Adrenal gland (tissue), 12 donors: Measurements from ENCODE around the gene CDH4. TPM values are rescaled to one million over a fixed set of nuclear protein-coding genes. Genes with fewer than 3 reads are reported as not detected.

Source experiments
- DNase-seq, 7 donors: peaks; one replicate each; pipeline ENCODE4 v3.0.0-alpha.2; 2019 to 2020
- H3K27ac ChIP-seq, 5 donors: fragments of 200-600 bp; sonication (generic) in 4 of 5; 1 replicate in 3 of 5; 2 replicates in 2 of 5; pipeline versions ENCODE4 v1.5.1 to v1.8.0; 2016 to 2020; ENCODE audit warnings: mild to moderate bottlenecking in 1 of 5
- H3K27me3 ChIP-seq: fragments of 200-600 bp; 2 replicates; pipeline ENCODE4 v1.8.0; 2021
- H3K36me3 ChIP-seq, 2 donors: fragments of 200-600 bp; replicated peaks in 1 of 2; 1 replicate in 1 of 2; 2 replicates in 1 of 2; pipeline versions ENCODE4 v1.5.1 to v1.8.0; 2018 to 2022
- H3K4me1 ChIP-seq, 2 donors: fragments of 200-600 bp; replicated peaks in 1 of 2; 1 replicate in 1 of 2; 2 replicates in 1 of 2; pipeline versions ENCODE4 v1.5.1 to v1.8.0; 2018 to 2021
- H3K4me3 ChIP-seq, 4 donors: fragments of 200-600 bp; sonication (generic) in 3 of 4; one replicate each; pipeline ENCODE4 v1.5.1; 2016 to 2018
- H3K9me3 ChIP-seq, 3 donors: fragments of 200-600 bp; sonication (generic) in 1 of 3; replicated peaks in 1 of 3; 1 replicate in 2 of 3; 2 replicates in 1 of 3; pipeline versions ENCODE4 v1.5.1 to v1.8.0; 2016 to 2021
- CTCF ChIP-seq, 6 experiments: fragments of 450-650 bp in 4 of 6; fragments of 200-600 bp in 2 of 6; sonication (generic) in 1 of 6; IDR thresholded peaks; 1 replicate in 5 of 6; 2 replicates in 1 of 6; pipeline versions ENCODE4 v1.5.1 to v1.8.0; 2016 to 2021; ENCODE audit warnings: antibody characterized with exemption in 6 of 6, mild to moderate bottlenecking in 2 of 6, moderate library complexity in 1 of 6
- POLR2A ChIP-seq, 2 donors: fragments of 450-650 bp; IDR thresholded peaks; one replicate each; pipeline ENCODE4 v1.6.1; 2017; ENCODE audit warnings: antibody characterized with exemption in 2 of 2, mild to moderate bottlenecking in 2 of 2, moderate library complexity in 1 of 2
- WGBS, 4 donors: extraction: QIAGEN DNeasy Blood & Tissue Kit in 2 of 4; methylation state at CpG; one replicate each; pipeline versions ENCODE4 v1.1.5 to v1.1.7; 2013 to 2017; 5-methylcytosine and 5-hydroxymethylcytosine counted together
- intact Hi-C, 2 donors: fragments of 100-400 bp; cut with DNase I; formaldehyde crosslinking; loops; one replicate each; pipeline versions ENCODE4 v1.14.1 to v1.15.0; 2022 to 2023
- polyA plus RNA-seq, 3 donors: library from polyadenylated mRNA; stranded (reverse); fragments of 200-250 nt in 2 of 3; fragments of 350-450 nt in 1 of 3; fragmentation: Illumina TruSeq in 1 of 3; extraction: RNeasy Lipid Tissue Mini Kit (QIAGEN cat#74804) in 1 of 3; gene quantifications; one replicate each; pipeline ENCODE4 v1.2.3, GENCODE V29; 2013 to 2014
- total RNA-seq, 9 donors: library from RNA; depleted of rRNA in 4 of 9; stranded (reverse); fragments of >200 nt in 4 of 9; fragments of 120-200 nt in 1 of 9; fragmentation: NEBNext Ultra II Directional in 1 of 9; extraction: Animal tissue kit (Norgen Biotek cat#: 25700) in 1 of 9; gene quantifications; one replicate each; pipeline versions ENCODE4 v1.1.0 to v1.2.4, GENCODE V29; 2013 to 2023
- donor health status: healthy with polysubstance abuse.
- donor health status: Bipolar disorder and iron deficiency.
- donor health status: DM: yes; HTN: yes; CAD: no.
- donor health status: DM: no; HTN: no; CAD: no.
- donor health status: DM: no; HTN: no; CAD: no.
- donor health status: DM: yes; HTN: yes; CAD: no.

CDH4 gene
- total and polyA plus RNA-seq, 12 donors = 0.08 to 0.53 (median 0.20) TPM; not detected in 3

GRCh38 chr20:61927826-61928541, 675.9 kb downstream of the CDH4 start:
- Histone ChIP-seq H3K4me1 (no peaks in the 10 kb centered on the region), H3K27ac (no peak overlapping the region), H3K27me3 (no peaks in the 10 kb centered on the region), H3K36me3 (no peaks in the 10 kb centered on the region), H3K9me3 (no peaks in the 10 kb centered on the region), H3K4me3 (no peak overlapping the region)
- intact Hi-C loops = no loop called here
- DNase-seq = no peak
- TF ChIP-seq CTCF (IDR thresholded peaks at IDR 0.05) (no peak), POLR2A (IDR thresholded peaks at IDR 0.05) (no peak)
- 80 to 90% (median 89%) methylated on average over 1 to 43 of the region's 43 CpGs for WGBS, 4 donors

- Histone ChIP-seq H3K4me1 (no peaks in the 10 kb centered on the region), H3K27me3 (no peaks in the 10 kb centered on the region), H3K4me3 (no peak overlapping the region), H3K36me3 (no peaks in the 10 kb centered on the region), H3K9me3 (no peaks in the 10 kb centered on the region), H3K27ac (no peak overlapping the region)
- TF ChIP-seq POLR2A (IDR thresholded peaks at IDR 0.05) (no peak), CTCF (IDR thresholded peaks at IDR 0.05) (no peak)
- 91 to 98% (median 95%) methylated on average over 12 of the region's 12 CpGs for WGBS, 4 donors
- intact Hi-C loops = no loop called here
- DNase-seq = no peak
Observed at GRCh38 chr20:61929561-61929960, 677.5 kb downstream of the CDH4 start.

- Histone ChIP-seq H3K9me3 (no peaks in the 10 kb centered on the region), H3K4me3 (no peak overlapping the region), H3K27ac (no peak overlapping the region), H3K4me1 (no peaks in the 10 kb centered on the region), H3K36me3 (no peaks in the 10 kb centered on the region), H3K27me3 (no peaks in the 10 kb centered on the region)
- TF ChIP-seq CTCF (IDR thresholded peaks at IDR 0.05) = no peak
- no peak for TF ChIP-seq POLR2A (IDR thresholded peaks at IDR 0.05)
- intact Hi-C loops = no loop called here
- 91 to 99% (median 93%) methylated on average over 7 to 12 of the region's 12 CpGs for WGBS, 4 donors
- DNase-seq = no peak
Observed at GRCh38 chr20:61929971-61930666, 678.1 kb downstream of the CDH4 start.

GRCh38 chr20:61930776-61931475, 678.9 kb downstream of the CDH4 start:
- Histone ChIP-seq H3K27ac (no peak overlapping the region), H3K4me3 (no peak overlapping the region), H3K36me3 (no peaks in the 10 kb centered on the region), H3K9me3 (no peaks in the 10 kb centered on the region), H3K27me3 (no peaks in the 10 kb centered on the region), H3K4me1 (no peaks in the 10 kb centered on the region)
- intact Hi-C loops = no loop called here
- no peak for TF ChIP-seq POLR2A (IDR thresholded peaks at IDR 0.05)
- no peak for TF ChIP-seq CTCF (IDR thresholded peaks at IDR 0.05)
- 88 to 93% (median 91%) methylated on average over 16 to 28 of the region's 28 CpGs for WGBS, 4 donors
- DNase-seq = no peak
